Measurements from ENCODE around the gene C6orf89.

DNA sequence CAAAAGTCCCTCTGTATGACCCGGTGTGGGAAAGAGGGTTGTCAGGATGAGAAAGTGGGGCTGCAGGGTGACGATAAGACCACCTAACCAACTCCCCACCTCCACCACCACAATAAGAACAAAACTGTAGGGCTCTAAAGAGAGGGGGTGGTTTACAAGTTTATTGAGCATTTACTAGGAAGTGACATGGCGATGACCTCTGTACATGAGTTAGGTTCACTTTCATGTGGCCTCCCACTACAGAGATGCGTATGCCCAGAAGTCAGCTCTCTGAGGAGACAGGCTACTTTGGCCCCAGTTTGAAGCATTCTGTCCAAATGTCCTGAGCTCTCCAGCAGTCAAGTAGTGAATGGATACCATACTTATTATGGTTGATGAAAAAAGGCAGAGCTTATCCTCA is 40.1 kb downstream of the C6orf89 start:
- TF ChIP-seq CTCF (IDR thresholded peaks at IDR 0.05; ENCODE audit: low read length) (no peak), EZH2 (IDR thresholded peaks at IDR 0.05; ENCODE audit: borderline replicate concordance, low read length) (no peak)

Data from OCI-LY1 (cell line).